Right lobe of liver (tissue), 4 donors: ENCODE measurements around the gene GALNT5.

Experiments
- POLR2A ChIP-seq: fragments of 450-650 bp; IDR thresholded peaks from one replicate; pipeline ENCODE4 v1.6.1; 2017; ENCODE audit warnings: antibody characterized with exemption, mild to moderate bottlenecking
- TF ChIP-seq, protein P1 (sequence below), 4 donors: fragments of 200-600 bp in 3 of 4; fragments of 450-650 bp in 1 of 4; IDR thresholded peaks; one replicate each; pipeline versions ENCODE4 v1.5.1 to v1.8.0; 2016 to 2022; ENCODE audit warnings: antibody characterized with exemption in 4 of 4, mild to moderate bottlenecking in 2 of 4
- donor health status: DM: no; HTN: no; CAD: no.
- donor health status: DM: no; HTN: no; CAD: no.
- donor health status: DM: no; HTN: yes; CAD: no.

DNA sequence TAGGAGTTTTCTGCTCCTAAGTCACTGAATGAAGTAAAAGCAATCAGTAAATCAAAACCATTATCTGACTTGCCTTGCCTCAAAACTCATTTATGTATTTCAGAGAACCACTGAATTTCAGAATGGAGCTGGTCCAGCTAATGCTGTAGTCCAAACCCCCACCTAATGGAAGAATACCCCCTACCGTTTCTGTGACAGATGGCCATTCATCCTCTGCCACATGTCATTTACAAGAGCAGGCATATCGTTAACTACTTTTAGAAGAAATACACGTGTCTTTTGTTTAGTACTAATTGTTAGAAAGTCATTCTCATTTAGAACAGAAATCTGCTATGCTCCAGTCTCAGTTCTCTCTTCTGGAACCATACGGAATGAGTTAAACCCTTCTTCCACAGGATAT, 12.8 kb upstream of the GALNT5 start:
- TF ChIP-seq, protein P1, sequence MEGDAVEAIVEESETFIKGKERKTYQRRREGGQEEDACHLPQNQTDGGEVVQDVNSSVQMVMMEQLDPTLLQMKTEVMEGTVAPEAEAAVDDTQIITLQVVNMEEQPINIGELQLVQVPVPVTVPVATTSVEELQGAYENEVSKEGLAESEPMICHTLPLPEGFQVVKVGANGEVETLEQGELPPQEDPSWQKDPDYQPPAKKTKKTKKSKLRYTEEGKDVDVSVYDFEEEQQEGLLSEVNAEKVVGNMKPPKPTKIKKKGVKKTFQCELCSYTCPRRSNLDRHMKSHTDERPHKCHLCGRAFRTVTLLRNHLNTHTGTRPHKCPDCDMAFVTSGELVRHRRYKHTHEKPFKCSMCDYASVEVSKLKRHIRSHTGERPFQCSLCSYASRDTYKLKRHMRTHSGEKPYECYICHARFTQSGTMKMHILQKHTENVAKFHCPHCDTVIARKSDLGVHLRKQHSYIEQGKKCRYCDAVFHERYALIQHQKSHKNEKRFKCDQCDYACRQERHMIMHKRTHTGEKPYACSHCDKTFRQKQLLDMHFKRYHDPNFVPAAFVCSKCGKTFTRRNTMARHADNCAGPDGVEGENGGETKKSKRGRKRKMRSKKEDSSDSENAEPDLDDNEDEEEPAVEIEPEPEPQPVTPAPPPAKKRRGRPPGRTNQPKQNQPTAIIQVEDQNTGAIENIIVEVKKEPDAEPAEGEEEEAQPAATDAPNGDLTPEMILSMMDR (IDR thresholded peaks at IDR 0.05), result no peak
- no peak for TF ChIP-seq POLR2A
